HL-60/S4 (cell line): Measurements from ENCODE around the gene FKBP4.

Experiments
- in situ Hi-C: fragments of 300-500 bp; cut with MboI; formaldehyde crosslinking; loops from 2 replicates; pipeline ENCODE4 v1.14.3; 2022; ENCODE audit warnings: low sequenced_read_pairs

Gene FKBP4

DNA sequence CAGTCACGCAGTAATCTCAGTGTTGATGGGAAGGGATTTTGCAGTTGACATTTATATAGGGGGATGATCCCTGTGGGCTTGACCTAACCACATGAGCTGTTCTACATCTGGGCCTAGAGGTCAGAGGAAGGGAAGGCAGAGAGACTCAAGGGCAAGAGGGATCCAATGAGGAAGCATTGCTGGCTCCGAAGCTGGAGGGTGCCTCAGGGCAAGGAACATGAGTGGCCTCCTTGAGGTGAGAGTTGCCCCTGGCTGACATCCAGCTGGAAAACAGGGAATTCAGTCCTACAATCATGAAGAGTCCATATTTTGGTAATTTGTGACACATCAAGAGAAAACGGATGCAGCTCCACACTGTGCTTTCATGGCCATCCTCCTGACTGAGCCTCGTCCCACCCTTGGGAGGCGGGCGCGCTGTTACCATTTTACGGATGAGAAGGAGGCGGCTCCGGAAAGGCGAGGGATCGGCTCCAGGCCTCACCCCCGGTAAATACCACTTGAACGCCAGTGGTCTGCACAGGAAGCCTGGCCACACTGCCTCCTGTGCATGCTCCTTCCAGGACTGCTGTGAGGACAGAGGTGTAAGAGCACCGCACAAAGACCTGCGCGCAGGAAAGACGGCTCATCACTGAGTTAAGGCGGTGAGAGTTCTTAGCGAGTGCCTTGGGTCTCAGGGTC lies 18.5 kb upstream of the FKBP4 start:
- in situ Hi-C loops = no loop called here

DNA sequence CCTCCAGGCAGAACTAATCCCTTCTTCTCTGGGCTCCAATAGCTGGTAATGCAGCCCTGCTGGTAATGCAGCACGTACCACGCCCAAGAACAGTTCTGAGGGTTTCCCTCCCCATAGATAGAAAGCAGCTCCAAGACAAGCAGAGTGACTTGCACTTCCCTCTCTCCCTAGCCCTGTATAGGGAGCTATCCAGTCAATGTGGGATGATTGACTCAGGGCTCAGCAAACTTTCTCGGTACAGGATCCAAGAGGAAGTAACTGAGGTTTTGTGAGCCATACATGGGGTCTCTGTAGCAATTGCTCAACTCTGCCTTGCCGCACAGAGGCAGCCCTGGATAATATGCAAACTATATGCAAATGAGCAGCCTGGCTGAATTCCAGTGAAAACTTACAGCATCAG lies 15.5 kb upstream of the FKBP4 start:
- in situ Hi-C loops = no loop called here

DNA sequence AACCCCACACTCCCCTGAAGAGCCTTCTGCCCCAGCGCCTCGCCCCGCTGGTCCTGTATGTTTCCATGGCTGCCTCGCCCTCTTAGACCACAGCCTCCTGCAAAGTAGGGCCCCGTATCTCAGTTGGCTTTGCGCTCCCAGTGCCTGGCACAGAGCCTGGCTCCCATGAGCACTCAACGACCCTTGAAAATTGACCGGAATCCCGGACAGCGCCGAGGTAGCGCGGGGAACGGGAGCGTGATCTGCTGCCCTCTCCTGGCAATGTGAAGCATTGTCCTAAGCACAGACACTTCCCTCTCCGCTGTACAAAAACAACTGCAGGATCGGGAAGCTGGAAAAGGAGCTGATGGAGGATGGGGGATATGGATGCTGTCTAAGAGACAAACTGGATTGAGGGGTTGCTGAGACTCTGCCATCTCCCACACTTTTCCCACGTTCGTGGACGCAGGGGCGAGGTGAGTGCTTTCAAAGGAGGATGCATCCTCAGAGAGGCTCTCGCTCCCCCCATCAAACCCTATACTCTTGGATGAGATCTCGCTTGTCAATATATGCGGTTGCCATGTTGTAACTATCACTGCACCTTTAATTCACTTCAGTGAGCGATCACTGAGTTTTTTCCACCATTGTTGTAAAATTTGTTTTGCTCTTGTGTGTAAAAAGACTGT lies 10.7 kb upstream of the FKBP4 start:
- in situ Hi-C loops = no loop called here

DNA sequence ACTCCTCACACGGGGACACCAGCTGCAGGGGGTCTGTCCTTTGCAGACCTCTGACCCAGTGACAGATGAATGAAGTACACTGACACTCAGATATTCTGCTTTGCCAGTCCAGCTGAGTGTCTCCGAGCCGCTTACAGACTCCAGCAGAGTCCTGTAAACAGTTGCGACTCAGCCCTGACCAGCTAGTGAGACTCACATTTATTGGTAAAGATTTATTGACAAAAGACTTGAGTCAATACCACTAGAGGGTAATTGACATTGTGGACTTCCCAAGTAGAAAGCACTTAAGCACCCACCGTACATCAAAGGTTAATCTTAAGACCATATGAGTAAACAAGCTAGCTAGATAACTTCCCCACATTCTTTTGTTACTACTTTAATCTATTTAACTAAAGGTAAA lies 9.8 kb upstream of the FKBP4 start:
- in situ Hi-C loops = no loop called here

DNA sequence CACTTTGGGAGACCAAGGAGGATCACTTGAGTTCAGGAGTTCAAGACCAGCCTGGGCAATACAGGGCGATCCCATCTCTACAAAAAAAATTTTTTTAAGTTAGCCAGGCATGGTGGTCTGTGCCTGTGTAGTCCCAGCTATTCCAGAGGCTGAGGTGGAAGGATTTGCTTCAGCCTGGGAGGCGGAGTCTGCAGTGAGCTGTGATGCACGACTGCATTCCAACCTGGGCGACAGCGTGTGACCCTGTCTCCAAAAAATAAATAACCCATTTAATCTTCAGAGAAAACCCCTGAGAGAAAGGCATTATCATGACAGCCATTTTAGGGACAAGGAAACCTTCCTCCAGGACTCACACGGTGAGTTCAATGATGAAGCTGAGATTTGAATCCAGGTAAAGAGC lies 3.7 kb upstream of the FKBP4 start:
- in situ Hi-C loops = loop anchor here (5.0 kb wide), 1 partner anchor 109 kb away; no protein-coding TSS in a partner anchor

DNA sequence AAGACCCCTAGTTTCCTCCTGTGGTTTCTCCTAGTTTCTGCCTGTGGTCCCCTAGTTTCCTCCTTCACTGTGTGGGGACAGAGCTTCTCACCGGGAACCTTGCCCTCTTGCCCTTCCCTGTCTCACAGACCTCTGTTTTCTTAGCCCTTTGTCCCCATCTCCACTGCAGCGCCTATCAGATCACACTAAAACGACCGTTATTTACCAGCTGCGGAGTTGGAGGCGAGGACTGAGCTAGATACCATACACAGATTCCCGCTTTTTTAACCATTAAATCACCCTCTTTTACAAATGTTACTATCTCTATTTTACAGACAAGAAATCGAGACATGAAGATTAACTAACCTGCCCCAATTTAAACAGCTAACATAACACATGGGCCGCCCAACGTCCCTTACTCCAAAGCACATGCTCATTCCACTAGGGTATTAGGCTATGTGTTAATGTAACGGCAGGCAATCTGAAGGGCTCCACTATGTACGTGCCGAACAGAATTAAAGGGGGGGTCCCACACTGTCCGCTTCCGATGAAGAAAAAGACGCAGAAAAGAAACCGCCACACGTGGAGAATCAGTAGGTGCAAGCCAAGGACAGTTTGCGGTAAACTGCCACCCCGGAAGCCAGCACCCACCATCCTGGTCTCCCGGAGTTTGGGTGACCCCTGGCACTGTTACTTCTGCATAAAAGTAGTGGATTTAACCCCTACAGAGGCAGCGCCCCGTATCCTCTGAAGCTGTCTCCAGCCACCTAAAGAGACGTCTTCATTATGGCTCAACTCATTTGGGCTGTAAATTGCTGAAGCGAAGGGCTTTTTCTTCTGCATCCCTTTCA lies 1.9 kb upstream of the FKBP4 start:
- in situ Hi-C loops = loop anchor here (5.0 kb wide), 1 partner anchor 111 kb away; no protein-coding TSS in a partner anchor

DNA sequence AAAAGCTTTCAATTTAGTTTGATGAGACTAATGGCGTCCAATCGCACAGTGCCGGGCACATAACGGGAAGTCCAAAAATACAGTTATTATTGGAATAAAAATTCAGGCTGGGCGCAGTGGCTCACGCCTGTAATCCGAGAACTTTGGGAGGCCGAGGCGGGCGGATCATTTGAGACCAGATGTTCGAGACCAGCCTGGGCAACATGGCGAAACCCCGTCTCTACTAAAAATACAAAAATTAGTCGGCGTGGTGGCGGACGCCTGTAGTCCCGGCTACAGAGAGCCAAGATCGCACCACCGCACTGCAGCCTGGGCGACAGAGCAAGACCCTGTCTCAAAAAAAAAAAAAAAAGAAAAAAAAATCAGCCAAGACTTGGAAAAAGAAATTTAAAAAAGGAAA lies 1.2 kb upstream of the FKBP4 start:
- in situ Hi-C loops = loop anchor here (5.0 kb wide), 1 partner anchor 111 kb away; no protein-coding TSS in a partner anchor

DNA sequence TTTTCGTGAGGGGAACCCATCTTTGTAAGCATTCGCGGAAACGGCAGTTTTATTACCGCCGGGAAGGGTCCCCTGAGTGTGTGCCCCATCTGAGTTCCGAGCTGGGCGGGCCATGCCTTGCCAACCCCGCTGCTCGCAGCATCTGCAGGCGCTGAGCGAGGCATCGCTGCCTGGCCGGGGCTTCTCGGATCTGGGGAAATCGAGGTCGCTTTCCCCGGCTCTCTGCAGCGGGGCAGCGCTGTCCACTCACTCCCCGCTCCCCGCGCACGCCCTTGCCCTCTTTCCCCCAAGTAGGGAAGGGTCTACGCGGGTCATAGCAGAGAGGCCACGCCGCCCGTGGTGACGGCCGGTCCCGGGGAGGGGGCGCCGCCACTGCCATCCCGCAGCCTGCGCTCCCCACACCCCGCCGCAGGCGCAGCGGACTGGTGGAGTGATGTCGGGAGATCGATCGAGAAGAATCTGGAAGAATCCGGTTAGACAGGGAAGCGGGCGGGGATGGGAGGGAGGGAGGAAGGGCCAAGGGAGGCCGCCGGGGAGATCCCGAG lies 507 bp upstream of the FKBP4 start:
- in situ Hi-C loops = loop anchor here (5.0 kb wide), 1 partner anchor 112 kb away; no protein-coding TSS in a partner anchor

DNA sequence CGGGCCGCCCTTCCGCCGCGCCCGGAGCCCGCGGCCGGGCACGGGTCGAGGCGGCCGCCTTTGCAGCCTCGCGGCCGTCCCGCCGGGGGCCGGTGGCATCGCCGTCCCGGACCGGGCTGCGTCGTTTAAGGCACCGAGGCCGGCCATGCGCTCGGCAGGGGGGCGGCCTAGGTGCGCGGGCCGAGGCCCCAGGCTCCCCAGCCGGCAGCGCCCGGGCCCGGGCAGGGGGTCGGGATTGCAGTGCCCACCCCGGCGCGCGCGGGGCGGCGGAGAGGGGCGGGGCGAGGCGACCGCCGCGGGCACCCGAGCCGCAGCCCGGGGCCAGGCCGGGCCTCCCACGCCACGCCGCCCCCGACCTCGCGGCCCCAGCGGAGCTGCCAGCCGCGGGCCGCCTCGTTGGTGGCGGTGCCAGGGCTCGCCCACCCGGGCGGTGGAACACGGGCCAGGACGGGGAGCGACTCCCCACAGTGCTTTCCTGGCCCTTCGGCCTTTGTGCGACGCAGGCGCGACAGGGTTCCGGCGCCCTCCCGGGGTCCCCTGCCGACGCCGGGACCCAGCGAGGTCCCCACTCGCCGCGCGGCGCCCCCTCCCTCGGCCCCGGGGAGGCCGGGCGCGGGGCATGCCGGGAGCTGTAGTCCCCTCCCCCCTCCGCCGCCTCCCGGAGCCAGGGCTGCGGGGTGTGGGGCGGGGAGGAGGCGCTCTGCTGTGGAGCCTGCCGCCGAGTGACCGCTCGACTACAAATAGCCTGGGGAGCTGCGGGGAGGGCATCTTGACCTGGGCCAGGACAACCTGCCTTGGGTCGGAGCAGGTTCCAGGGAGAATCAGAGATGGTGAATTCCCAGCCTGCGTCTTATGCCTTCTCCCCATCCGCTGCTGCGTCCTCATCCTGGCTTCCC lies 769 bp downstream of the FKBP4 start:
- in situ Hi-C loops = no loop called here

DNA sequence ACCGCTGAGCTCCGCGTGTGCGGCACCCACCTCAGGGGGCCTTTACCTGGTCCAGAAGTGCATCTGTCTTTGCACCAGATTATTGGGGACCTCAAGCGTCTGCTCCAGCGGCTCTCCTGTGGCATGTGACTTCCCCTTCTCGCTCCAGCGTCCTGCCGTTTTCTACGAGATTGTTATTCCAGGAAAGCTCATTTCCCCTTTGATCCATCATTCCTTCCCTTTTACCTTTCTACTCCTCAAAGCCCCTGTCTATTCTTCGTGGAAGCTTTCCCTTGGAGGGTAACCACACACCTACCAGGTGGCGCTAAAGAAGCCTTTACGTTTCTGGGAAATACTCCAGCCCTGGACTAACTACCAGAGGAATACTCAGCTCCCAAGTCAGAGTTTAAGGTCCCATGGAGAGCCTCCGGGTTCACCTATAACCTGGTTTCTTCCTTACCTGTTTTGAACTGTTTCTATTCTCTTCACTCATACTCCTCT lies 1.5 kb downstream of the FKBP4 start:
- in situ Hi-C loops = no loop called here

DNA sequence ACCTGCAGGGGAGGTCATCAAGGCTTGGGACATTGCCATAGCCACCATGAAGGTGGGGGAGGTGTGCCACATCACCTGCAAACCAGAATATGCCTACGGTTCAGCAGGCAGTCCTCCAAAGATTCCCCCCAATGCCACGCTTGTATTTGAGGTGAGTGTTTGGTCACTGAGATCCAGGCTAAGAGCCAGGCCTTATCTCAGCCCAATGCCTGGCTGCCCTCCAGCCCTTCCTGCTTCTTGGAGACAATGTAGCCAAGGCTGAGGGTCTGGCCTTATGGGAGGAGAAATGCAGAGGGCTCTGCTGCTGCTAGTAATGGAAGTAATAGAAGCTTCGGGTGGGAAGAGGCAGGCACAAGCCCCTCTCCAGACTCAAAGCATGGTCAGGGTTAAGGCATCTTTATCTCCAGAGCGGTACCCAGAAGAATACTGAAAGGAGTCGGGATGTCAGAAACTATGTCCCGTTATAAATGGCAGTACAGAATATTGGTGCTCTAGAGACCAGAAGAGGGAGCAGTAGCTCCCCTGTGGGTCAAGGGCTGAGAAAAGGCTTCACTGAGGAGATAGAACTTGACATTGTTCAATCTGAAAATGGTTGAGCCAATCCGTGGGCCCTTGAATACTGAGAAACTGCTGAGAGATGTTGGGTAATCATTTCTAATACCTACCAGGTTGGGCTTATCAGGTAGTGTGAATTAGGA lies 3.1 kb downstream of the FKBP4 start:
- in situ Hi-C loops = no loop called here

DNA sequence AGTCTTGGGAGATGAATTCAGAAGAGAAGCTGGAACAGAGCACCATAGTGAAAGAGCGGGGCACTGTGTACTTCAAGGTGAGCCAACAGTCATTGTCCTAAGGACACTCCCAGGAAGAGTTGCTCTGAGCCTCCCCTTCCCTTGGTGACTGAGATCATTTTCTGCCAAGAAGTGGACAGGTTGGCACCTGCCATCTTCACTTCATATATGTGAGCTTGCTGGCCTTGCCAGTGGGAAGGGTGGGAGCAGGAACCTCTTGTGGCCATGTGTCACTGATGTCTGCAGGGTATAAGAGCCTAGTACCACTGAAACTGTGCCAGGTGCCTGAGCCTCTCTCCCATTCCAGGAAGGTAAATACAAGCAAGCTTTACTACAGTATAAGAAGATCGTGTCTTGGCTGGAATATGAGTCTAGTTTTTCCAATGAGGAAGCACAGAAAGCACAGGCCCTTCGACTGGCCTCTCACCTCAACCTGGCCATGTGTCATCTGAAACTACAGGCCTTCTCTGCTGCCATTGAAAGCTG lies 5.3 kb downstream of the FKBP4 start:
- in situ Hi-C loops = no loop called here

DNA sequence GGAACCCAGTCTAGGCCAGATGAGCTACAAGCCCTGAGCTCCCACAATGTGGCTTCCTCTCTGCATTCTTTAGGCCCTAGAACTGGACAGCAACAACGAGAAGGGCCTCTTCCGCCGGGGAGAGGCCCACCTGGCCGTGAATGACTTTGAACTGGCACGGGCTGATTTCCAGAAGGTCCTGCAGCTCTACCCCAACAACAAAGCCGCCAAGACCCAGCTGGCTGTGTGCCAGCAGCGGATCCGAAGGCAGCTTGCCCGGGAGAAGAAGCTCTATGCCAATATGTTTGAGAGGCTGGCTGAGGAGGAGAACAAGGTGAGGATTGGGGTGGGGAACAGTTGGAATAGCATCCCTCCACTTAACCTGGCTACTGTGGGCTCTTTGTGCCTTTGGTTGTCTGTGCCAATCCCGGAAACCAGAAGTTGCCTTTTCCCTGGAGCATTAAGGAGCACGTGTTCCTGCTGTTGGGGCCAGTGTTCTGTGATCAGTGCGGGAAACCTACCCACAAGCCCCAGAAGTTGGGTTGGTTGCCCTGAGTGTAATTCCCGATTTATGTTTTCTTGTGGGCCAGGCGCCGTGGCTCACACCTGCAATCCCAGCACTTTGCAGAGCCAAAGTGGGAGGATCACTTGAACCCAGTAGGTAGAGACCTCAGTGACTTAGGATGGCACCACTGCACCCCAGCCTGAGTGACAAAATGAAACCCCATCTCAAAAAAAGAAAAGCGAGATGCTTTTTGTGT lies 6.4 kb downstream of the FKBP4 start:
- in situ Hi-C loops = no loop called here

DNA sequence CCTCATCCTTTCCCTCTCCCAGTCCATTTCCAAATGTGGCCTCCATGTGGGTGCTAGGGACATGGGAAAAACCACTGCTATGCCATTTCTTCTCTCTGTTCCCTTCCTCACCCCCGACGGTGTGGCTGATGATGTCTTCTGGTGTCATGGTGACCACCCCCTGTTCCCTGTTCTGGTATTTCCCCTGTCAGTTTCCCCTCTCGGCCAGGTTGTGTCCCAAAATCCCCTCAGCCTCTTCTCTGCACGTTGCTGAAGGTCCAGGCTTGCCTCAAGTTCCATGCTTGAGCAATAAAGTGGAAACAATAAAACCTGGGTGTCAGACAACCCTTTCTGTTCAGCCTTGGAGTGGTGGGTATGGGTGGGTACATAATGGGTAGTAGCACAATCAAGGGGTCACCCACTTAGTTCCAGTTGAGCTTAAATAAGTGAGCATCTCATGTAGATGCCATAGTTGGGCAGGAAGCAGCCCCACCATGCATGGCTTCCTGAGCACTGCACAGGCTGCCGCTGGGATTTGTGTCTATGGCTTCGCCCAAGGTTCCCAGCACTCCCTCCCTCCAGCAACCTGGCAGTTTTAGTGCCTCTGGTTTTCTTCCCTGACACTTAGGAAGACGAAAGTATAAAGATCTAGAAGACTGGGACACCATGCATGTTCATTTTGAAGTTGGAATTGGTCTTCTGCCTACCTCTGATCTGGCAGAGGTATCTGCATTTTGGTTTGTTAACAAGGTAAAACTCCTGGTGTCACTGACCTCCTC lies 9.0 kb downstream of the FKBP4 start:
- in situ Hi-C loops = no loop called here

DNA sequence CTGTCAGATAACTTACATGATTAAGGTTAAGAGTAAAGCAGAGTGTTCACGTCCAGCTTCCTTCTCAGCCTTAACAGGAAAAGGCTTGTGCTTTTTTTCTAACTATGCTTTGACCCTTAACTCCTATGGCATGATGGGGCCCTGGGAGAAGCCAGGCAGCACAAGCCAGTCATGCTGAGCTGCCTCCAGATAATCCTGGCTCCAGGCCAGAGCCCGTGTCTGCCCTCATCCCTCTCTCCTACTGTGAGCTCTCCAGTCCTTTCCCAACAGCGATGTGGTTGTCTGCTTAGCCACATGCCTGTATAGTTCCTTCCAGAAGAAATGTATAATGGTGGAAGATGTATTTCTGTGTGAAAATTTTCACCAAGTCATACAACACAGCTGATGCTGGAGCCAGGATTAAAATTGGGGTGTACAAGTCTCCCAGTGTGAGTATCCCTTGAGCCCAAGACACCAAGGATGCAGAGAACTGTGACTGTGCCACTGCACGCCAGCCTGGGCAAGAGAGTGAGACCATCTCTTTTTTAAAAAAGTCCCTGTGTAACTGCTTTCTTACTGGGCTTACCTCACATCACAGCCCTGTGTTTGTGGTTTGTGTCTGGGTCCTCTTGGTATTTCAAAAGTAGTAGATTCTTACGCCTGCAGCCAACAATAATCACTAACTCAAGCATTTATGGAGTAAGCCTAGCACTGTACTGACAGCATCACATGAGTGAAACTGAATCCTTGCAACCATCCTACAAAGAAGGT lies 9.8 kb downstream of the FKBP4 start:
- in situ Hi-C loops = no loop called here

DNA sequence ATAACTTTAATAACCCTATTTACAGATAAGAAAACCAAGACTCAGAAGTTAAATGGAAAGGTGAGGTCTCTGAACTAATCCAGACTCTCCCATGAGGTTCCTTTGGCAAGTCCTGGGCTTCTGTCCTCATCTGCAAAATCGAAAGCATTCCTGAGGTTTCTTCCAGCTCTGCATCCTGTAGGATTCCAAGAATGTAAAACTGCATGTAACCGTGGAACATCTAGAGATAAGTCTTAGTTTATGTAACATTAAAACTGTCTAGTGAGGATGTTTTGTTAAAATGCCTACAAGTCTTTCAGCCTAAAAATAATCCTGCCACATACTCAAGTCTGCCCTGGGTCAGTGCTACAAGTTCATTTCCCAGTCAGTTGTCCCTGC lies 10.4 kb downstream of the FKBP4 start:
- in situ Hi-C loops = no loop called here

DNA sequence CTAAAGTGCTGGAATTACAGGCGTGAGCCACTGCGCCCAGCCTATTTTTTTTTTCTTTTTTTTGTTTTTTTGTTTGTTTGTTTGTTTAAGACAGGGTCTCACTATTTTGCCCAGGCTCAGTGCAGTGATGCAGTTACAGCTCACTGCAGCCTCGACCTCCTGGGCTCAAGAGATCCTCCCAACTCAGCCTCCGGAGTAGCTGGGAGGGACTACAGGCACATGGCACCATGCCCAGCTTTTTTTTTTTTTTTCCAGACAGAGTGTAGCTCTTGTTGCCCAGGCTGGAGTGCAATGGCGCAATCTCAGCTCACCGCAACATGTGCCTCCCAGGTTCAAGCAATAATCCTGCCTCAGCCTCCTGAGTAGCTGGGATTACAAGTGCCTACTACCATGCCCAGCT lies 11.9 kb downstream of the FKBP4 start:
- in situ Hi-C loops = no loop called here
